22Rv1 (cell line): ENCODE results near the gene CYP21A2.
"Not testable (repeated sequence)": the region's sequence is repeated elsewhere in the genome, so short reads cannot be mapped to it uniquely, and the experiment has no call there.

Experiments used
- CTCF ChIP-seq: fragments of 450-650 bp; IDR thresholded peaks from 2 replicates; pipeline ENCODE4 v1.5.1; 2017; ENCODE audit warnings: mild to moderate bottlenecking
- ZFX ChIP-seq: fragments of 450-650 bp; IDR thresholded peaks from 2 replicates; pipeline ENCODE4 v1.6.1; 2017; ENCODE audit warnings: antibody characterized with exemption, borderline replicate concordance

- not testable (repeated sequence) for TF ChIP-seq CTCF, ZFX
These were observed 663 bp downstream of the CYP21A2 start for GRCh38 chr6:32038878-32039277.
